SK-N-MC (cell line): ENCODE results near the gene IFT43.
A peak's percentile ranks its signal among the peaks of the same experiment; 100 is the strongest.

Source experiments
- DNase-seq: peaks from one replicate; pipeline ENCODE4 v3.0.0-alpha.2; 2011; ENCODE audit warnings: low read depth, low spot score
- H3K27ac ChIP-seq: fragments of 200-600 bp; sonication (generic); 2 replicates; pipeline ENCODE4 v1.5.1; 2016; ENCODE audit warnings: mixed run types
- H3K36me3 ChIP-seq: fragments of 200-600 bp; sonication (generic); 2 replicates; pipeline ENCODE4 v1.6.1; 2017; ENCODE audit warnings: antibody characterized with exemption, low read length, mixed read lengths; ENCODE audit not compliant: insufficient read depth
- H3K4me3 ChIP-seq: fragments of 200-600 bp; sonication (generic); 2 replicates; pipeline ENCODE4 v1.5.1; 2016
- H3K9ac ChIP-seq: fragments of 200-600 bp; sonication (generic); 2 replicates; pipeline ENCODE4 v1.8.0; 2017; ENCODE audit warnings: mixed run types, mixed read lengths; ENCODE audit not compliant: insufficient read length
- H3K9me3 ChIP-seq: fragments of 200-600 bp; sonication (generic); 2 replicates; pipeline ENCODE4 v1.6.1; 2017; ENCODE audit warnings: low read depth, mild to moderate bottlenecking, antibody characterized with exemption, low read length, moderate library complexity, mixed read lengths
- EZH2 ChIP-seq: fragments of 200-600 bp; sonication (generic); IDR thresholded peaks from one replicate; pipeline ENCODE4 v1.6.1; 2017; ENCODE audit warnings: antibody characterized with exemption
- FOXP2 ChIP-seq: optimal IDR thresholded peaks from 2 replicates; pipeline ENCODE3; 2011; ENCODE audit warnings: mild to moderate bottlenecking, moderate library complexity; ENCODE audit not compliant: insufficient read depth; ENCODE audit errors: extremely low read length, control extremely low read depth
- POLR2AphosphoS5 ChIP-seq: IDR thresholded peaks from 2 replicates; pipeline ENCODE4 v1.6.1; 2012; ENCODE audit warnings: mild to moderate bottlenecking, low read depth, low read length, borderline replicate concordance

The IFT43 gene

GRCh38 chr14:75976826-75977581 lies 8.6 kb upstream of the IFT43 start:
- 0 out of 2 replicates have a peak, but pooled peaks cover under 1% of the 10 kb centered on the region for H3K36me3 ChIP-seq
- no peak overlapping the region for H3K27ac ChIP-seq
- peak overlapping the region; percentile 15; the same call in 1 of the 2 replicates for H3K4me3 ChIP-seq
- no peaks in the 10 kb centered on the region for H3K9me3 ChIP-seq
- no peak for TF ChIP-seq FOXP2
- no peak for TF ChIP-seq POLR2AphosphoS5
- no peak for DNase-seq
- no peak overlapping the region for H3K9ac ChIP-seq

DNA sequence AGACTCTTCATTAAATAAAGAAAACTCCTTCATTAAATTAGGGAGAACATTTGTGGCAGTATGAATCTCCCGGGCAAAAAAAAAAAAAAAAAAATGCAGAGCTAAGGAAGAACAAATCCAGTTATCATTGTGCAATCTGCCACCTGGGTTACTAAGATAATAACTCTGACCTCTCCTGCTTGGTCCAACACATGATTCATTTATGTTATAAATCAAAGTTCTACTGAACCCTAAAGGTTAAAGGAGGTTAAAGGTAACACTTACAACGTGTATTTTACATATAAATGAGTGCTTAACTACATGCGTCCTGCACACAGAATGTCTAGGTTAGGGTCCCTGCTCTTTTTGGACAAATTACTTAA lies 8.0 kb upstream of the IFT43 start:
- H3K27ac ChIP-seq, result no peak overlapping the region
- H3K4me3 ChIP-seq, result peak overlapping the region; percentile 25
- TF ChIP-seq EZH2, result no peak
- no peak for TF ChIP-seq FOXP2
- no peak for TF ChIP-seq POLR2AphosphoS5
- H3K36me3 ChIP-seq, result no peaks in the 10 kb centered on the region
- no peaks in the 10 kb centered on the region for H3K9me3 ChIP-seq
- H3K9ac ChIP-seq, result no peak overlapping the region
- no peak for DNase-seq

DNA sequence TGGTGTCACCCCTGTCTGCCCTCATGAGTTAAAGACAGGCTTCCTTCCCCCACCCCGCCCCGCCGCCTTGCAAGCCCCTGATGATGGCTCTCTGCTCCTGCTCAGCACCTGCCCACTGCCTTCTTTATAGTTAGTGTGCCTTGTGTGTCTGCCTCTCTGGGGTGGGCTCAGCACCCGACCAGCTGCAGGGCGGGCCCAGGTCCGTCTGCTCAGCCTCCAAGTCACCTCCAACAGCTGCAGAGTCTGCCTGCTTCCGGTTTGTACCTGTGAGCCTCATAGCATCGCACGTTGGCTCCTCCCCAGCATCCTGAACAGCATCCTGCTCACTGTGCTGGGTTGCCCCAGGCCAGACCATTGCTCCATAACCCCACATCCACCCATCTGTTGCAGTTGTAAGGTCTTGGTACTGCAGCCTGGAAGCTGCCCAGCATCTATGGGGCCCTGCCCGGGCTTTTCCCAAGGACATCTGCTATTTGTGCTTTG lies 7.3 kb upstream of the IFT43 start:
- Histone ChIP-seq H3K9ac (no peak overlapping the region), H3K27ac (no peak overlapping the region), H3K36me3 (no peaks in the 10 kb centered on the region), H3K9me3 (no peaks in the 10 kb centered on the region), H3K4me3 (0 out of 2 replicates have a peak overlapping the region, but pooled peaks have one; percentile 25)
- DNase-seq, result no peak
- TF ChIP-seq POLR2AphosphoS5 (no peak), FOXP2 (no peak), EZH2 (no peak)

DNA sequence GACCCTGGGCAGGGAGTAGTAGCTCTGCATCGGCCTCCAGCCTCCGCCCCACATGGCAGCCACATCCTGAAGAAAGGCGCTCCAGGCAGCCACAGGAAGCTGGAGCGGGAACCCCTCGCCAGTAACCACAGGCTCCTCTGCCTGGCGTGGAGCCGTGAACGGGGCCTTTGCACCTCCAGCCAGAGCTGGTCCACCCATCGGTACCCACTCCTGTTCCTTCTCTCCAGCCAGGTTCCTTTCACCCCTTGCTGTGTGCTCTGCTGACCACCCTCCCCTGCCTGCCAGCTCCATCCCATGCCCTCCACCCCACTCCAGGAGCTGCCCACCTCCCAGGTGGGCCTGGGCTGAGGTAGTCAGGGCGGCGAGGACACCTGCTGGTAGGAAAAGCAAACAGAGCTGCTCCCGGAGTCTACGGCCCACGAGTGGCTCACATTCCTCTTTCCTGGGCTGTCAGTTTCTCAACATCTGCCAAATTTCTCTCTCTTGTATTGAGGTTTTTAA lies 6.4 kb upstream of the IFT43 start:
- peak overlapping the region; percentile 94 for H3K4me3 ChIP-seq
- no peaks in the 10 kb centered on the region for H3K36me3 ChIP-seq
- no peak for DNase-seq
- H3K9ac ChIP-seq, result peak overlapping the region; percentile 93
- no peak for TF ChIP-seq POLR2AphosphoS5
- H3K9me3 ChIP-seq, result no peaks in the 10 kb centered on the region
- H3K27ac ChIP-seq, result no peak overlapping the region

GRCh38 chr14:75979648-75980565 lies 5.7 kb upstream of the IFT43 start:
- H3K9me3 ChIP-seq, result no peaks in the 10 kb centered on the region
- no peak for DNase-seq

DNA sequence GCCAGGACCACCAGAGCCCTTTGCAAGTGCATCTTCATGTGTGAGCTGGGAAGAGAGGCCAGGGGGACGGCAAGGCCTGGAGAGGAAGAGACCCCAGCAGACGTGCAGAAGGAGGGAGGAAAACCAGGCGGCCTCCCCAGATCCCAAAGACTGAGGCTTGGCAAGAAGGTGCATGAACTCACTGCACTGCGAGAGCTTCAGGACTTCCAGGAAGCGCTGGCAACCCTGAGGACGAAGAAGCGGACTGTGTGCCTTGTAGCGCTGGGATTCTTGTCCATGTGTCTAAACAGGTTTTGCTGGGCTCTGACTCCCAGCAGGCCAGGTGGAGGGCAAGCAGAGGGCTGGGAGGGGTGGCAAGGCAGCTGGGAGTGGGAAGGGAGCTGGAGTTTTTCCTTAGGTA lies 4.7 kb upstream of the IFT43 start:
- H3K4me3 ChIP-seq, result peak overlapping the region; percentile 94
- H3K9ac ChIP-seq, result peak overlapping the region; percentile 93
- TF ChIP-seq POLR2AphosphoS5, result no peak; the same call in 1 of the 2 replicates
- no peak for TF ChIP-seq EZH2
- no peak for TF ChIP-seq FOXP2
- no peak for DNase-seq
- H3K9me3 ChIP-seq, result no peaks in the 10 kb centered on the region
- no peaks in the 10 kb centered on the region for H3K36me3 ChIP-seq
- no peak overlapping the region for H3K27ac ChIP-seq

More at GRCh38 chr14:75979648-75980565, 5.7 kb upstream of the IFT43 start:
- TF ChIP-seq EZH2 (no peak), FOXP2 (no peak), POLR2AphosphoS5 (no peak)
- Histone ChIP-seq H3K9ac (peak overlapping the region; percentile 93), H3K36me3 (no peaks in the 10 kb centered on the region), H3K4me3 (peak overlapping the region; percentile 94), H3K27ac (no peak overlapping the region)

- H3K27ac ChIP-seq, result peak within 1 kb of the TSS; percentile 94
- H3K4me3 ChIP-seq, result peak within 1 kb of the TSS; percentile 94
- DNase-seq, result peak; percentile 75
- H3K9ac ChIP-seq, result peak within 1 kb of the TSS; percentile 93
- H3K9me3 ChIP-seq, result no peaks in the 10 kb centered on the region
- no peaks in the 10 kb centered on the region for H3K36me3 ChIP-seq
- TF ChIP-seq EZH2 (no peak), POLR2AphosphoS5 (peak; percentile 89), FOXP2 (no peak)
Measured at GRCh38 chr14:75981426-75982265, 3.9 kb upstream of the IFT43 start, which contains the start of gene TGFB3. TGFB3 (minus strand) TSS chr14:75981995; CDS start chr14:75980893, 1,102 bp downstream.
